Mesenchymal stem cell (in vitro differentiated cells and primary cell): ENCODE measurements around the gene SYT7.

Source experiments
- DNase-seq: peaks from one replicate; pipeline ENCODE4 v3.0.0-alpha.2; 2013
- H2AFZ ChIP-seq: one replicate; pipeline ENCODE4 v1.6.1; 2013; ENCODE audit warnings: low read depth, mild to moderate bottlenecking, control low read depth, inconsistent platforms, low read length, moderate library complexity
- H2AK5ac ChIP-seq: 2 replicates; pipeline ENCODE4 v1.6.1; 2013; ENCODE audit warnings: low read length, moderate library complexity, mild to moderate bottlenecking, inconsistent platforms; ENCODE audit not compliant: severe bottlenecking
- H2BK120ac ChIP-seq: one replicate; pipeline ENCODE4 v1.6.1; 2013; ENCODE audit warnings: low read depth, mild to moderate bottlenecking, inconsistent platforms, low read length, moderate library complexity
- H2BK12ac ChIP-seq, 2 experiments: one replicate each; pipeline ENCODE4 v1.6.1; 2013; ENCODE audit warnings: inconsistent platforms in 2 of 2, low read length in 2 of 2, mild to moderate bottlenecking in 2 of 2, moderate library complexity in 2 of 2, control low read depth in 1 of 2
- H2BK15ac ChIP-seq: one replicate; pipeline ENCODE4 v1.6.1; 2013; ENCODE audit warnings: mild to moderate bottlenecking, low read depth, inconsistent platforms; ENCODE audit not compliant: poor library complexity, severe bottlenecking
- H2BK5ac ChIP-seq: 2 replicates; pipeline ENCODE4 v1.6.1; 2013; ENCODE audit warnings: low read depth, mild to moderate bottlenecking, low read length, control low read depth, inconsistent platforms; ENCODE audit not compliant: poor library complexity, severe bottlenecking
- H3K14ac ChIP-seq, 2 experiments: one replicate each; pipeline ENCODE4 v1.6.1; 2013; ENCODE audit warnings: inconsistent platforms in 2 of 2, low read length in 2 of 2, control low read depth in 1 of 2, mild to moderate bottlenecking in 1 of 2, moderate library complexity in 1 of 2
- H3K18ac ChIP-seq, 2 experiments: one replicate each; pipeline ENCODE4 v1.6.1; 2013; ENCODE audit warnings: inconsistent platforms in 2 of 2, low read length in 2 of 2, control low read depth in 1 of 2, low read depth in 1 of 2, mild to moderate bottlenecking in 1 of 2
- H3K23ac ChIP-seq, 2 experiments: one replicate each; pipeline ENCODE4 v1.6.1; 2013; ENCODE audit warnings: inconsistent platforms in 2 of 2, low read length in 2 of 2, mild to moderate bottlenecking in 2 of 2, moderate library complexity in 2 of 2, control low read depth in 1 of 2
- H3K27ac ChIP-seq: 2 replicates; pipeline ENCODE4 v1.5.1; 2013; ENCODE audit warnings: mild to moderate bottlenecking, moderate library complexity, low read length, control low read depth, inconsistent platforms; ENCODE audit not compliant: poor library complexity, severe bottlenecking
- H3K27me3 ChIP-seq, 2 experiments: 2 replicates each; pipeline versions ENCODE4 v1.6.1 to v1.7.0; 2013; ENCODE audit warnings: low read length in 2 of 2, mild to moderate bottlenecking in 2 of 2, moderate library complexity in 2 of 2, control low read depth in 1 of 2, inconsistent platforms in 1 of 2; ENCODE audit not compliant: control insufficient read depth in 1 of 2, insufficient read depth in 1 of 2
- H3K36me3 ChIP-seq, 2 experiments: 2 replicates each; pipeline versions ENCODE4 v1.6.1 to v1.7.0; 2013; ENCODE audit warnings: low read length in 2 of 2, control low read depth in 1 of 2, inconsistent platforms in 1 of 2, low read depth in 1 of 2, mild to moderate bottlenecking in 1 of 2; ENCODE audit not compliant: insufficient read depth in 2 of 2, control insufficient read depth in 1 of 2
- H3K4ac ChIP-seq, 2 experiments: one replicate each; pipeline ENCODE4 v1.6.1; 2013; ENCODE audit warnings: inconsistent platforms in 2 of 2, low read length in 2 of 2, mild to moderate bottlenecking in 2 of 2, moderate library complexity in 2 of 2, control low read depth in 1 of 2, low read depth in 1 of 2
- H3K4me1 ChIP-seq: 2 replicates; pipeline ENCODE4 v1.6.1; 2013; ENCODE audit warnings: low read depth, low read length, control low read depth; ENCODE audit not compliant: control insufficient read depth, insufficient read depth
- H3K4me2 ChIP-seq: 2 replicates; pipeline ENCODE4 v1.6.1; 2013; ENCODE audit warnings: low read length, mild to moderate bottlenecking, inconsistent platforms; ENCODE audit not compliant: poor library complexity, severe bottlenecking
- H3K4me3 ChIP-seq, 2 experiments: 2 replicates each; pipeline versions ENCODE4 v1.5.1 to v1.7.0; 2013; ENCODE audit warnings: low read length in 2 of 2, mild to moderate bottlenecking in 2 of 2, control low read depth in 1 of 2, low read depth in 1 of 2; ENCODE audit not compliant: insufficient read depth in 1 of 2
- H3K79me1 ChIP-seq: replicated peaks from 2 replicates; pipeline ENCODE4 v1.6.1; 2013; ENCODE audit warnings: mild to moderate bottlenecking, control low read depth, low read length, inconsistent platforms; ENCODE audit not compliant: poor library complexity, severe bottlenecking
- H3K9ac ChIP-seq: 2 replicates; pipeline ENCODE4 v1.7.0; 2013; ENCODE audit warnings: mild to moderate bottlenecking, low read length, moderate library complexity
- H3K9me3 ChIP-seq: 2 replicates; pipeline ENCODE4 v1.7.0; 2013; ENCODE audit warnings: mild to moderate bottlenecking, low read length; ENCODE audit not compliant: control insufficient read depth
- H4K8ac ChIP-seq: one replicate; pipeline ENCODE4 v1.6.1; 2013; ENCODE audit warnings: inconsistent platforms, mild to moderate bottlenecking, low read length, moderate library complexity
- H4K91ac ChIP-seq: one replicate; pipeline ENCODE4 v1.6.1; 2013; ENCODE audit warnings: mild to moderate bottlenecking, low read length, inconsistent platforms
- WGBS: methylation state at CpG from one replicate; pipeline ENCODE4 v1.1.7; 2013; ENCODE audit warnings: mixed read lengths; 5-methylcytosine and 5-hydroxymethylcytosine counted together

SYT7 gene

DNA sequence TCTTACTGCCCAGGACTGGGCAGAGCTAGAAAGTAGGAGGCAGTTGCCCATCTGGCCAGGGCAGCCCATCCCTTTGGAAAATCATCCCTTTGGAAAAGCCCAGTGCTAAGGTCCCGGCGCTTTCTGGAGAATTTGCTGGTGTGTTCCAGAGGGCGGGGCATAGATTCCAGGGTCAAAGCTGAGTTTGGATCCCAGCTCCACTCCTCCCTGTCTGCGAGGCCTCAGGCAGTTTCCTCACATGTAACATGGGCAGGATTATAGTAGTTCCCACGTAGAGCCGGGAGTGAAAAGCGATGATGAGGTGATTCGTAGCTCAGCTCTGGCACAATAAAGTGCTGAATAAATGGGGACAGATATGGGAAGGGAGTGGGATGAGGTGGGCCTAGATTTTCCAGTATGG, 103.8 kb downstream of the SYT7 start:
- Histone ChIP-seq H3K4me2 (no peak overlapping the region), H3K9ac (peak overlapping the region; percentile 63), H3K79me1 (no peaks in the 10 kb centered on the region), H4K91ac (no peak overlapping the region), H3K18ac (no peak overlapping the region), H3K36me3 (peaks cover 0 to 3% of the 10 kb centered on the region in 2 experiments), H3K27ac (no peak overlapping the region), H2BK120ac (no peak overlapping the region), H2BK5ac (no peak overlapping the region), H3K4ac (no peak overlapping the region), H2AFZ (no peak overlapping the region), H3K14ac (no peak overlapping the region), H2AK5ac (no peak overlapping the region), H3K4me3 (no peak overlapping the region), H3K27me3 (peaks cover 31 to 36% of the 10 kb centered on the region in 2 experiments), H3K4me1 (peaks cover 2% of the 10 kb centered on the region), H2BK15ac (no peak overlapping the region), H2BK12ac (no peak overlapping the region), H3K9me3 (no peaks in the 10 kb centered on the region), H4K8ac (no peak overlapping the region), H3K23ac (no peak overlapping the region)
- no peak for DNase-seq
- WGBS: 83% methylated on average over 8 of the region's 8 CpGs

DNA sequence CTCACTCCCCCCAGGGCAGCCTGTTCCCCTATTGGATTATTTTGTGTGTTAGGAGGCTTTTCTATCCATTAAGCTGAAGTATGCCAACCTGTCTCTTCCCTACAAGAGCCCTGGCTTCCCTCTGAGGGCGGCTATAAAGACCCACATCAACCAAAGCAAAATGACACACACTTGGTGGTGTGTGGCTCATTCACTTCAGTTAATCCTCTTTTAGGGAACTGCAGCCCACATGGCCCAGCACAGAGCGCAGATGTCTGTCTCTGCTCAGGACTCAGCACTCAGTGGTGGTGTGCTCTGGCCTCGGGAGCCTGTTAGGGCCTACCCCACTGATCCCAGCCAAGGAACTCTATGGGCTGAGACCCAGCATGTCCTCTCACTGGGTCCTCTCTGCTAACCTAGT, 104.5 kb downstream of the SYT7 start:
- no peak overlapping the region for H3K9ac ChIP-seq

DNA sequence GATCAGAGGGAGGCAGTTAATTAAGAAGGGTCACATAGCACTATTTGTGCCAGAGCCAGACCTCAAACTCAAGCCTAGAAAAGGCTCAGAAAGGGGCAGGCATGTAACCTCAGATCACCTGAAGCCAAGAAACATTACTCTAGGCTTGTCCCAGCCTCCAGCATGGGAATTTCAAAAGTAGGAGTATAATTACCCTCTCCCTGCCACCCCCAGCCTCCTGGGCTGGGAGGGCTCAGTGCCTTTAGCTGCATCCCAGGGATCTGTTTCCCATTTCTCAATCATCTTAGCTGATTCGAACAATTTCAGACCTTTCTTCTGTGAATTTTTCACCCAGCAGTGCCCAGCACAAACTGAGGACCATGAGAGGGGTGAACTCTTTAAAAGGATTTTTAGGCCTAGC, 105.4 kb downstream of the SYT7 start:
- Histone ChIP-seq H3K27ac (no peak overlapping the region), H3K4me2 (no peak overlapping the region), H3K9me3 (no peaks in the 10 kb centered on the region), H3K36me3 (peaks cover 4 to 11% of the 10 kb centered on the region in 2 experiments), H3K4me1 (no peaks in the 10 kb centered on the region), H3K27me3 (peaks cover 19 to 22% of the 10 kb centered on the region in 2 experiments), H3K14ac (no peak overlapping the region), H4K91ac (no peak overlapping the region), H2BK15ac (no peak overlapping the region), H3K23ac (no peak overlapping the region), H2BK12ac (no peak overlapping the region), H2AFZ (no peak overlapping the region), H3K4me3 (no peak overlapping the region), H3K9ac (peak overlapping the region; percentile 30), H2BK5ac (no peak overlapping the region), H2AK5ac (no peak overlapping the region), H3K18ac (no peak overlapping the region), H2BK120ac (no peak overlapping the region), H3K4ac (no peak overlapping the region), H3K79me1 (no peaks in the 10 kb centered on the region), H4K8ac (no peak overlapping the region)
- no CpG with 5 or more reads among the region's 1 CpG for WGBS
- no peak for DNase-seq

More for the DNA sequence above, 104.5 kb downstream of the SYT7 start:
- no peak overlapping the region for H2BK120ac ChIP-seq
- DNase-seq: no peak
- no peak overlapping the region for H2BK12ac ChIP-seq
- H3K14ac ChIP-seq: no peak overlapping the region
- H3K4me1 ChIP-seq: peaks cover 2% of the 10 kb centered on the region
- no peaks in the 10 kb centered on the region for H3K79me1 ChIP-seq
- H2AFZ ChIP-seq: no peak overlapping the region
- no peak overlapping the region for H3K4me2 ChIP-seq
- no peak overlapping the region for H4K91ac ChIP-seq
- no peak overlapping the region for H4K8ac ChIP-seq
- H3K9me3 ChIP-seq: no peaks in the 10 kb centered on the region
- no peak overlapping the region for H3K4ac ChIP-seq
- H2BK5ac ChIP-seq: no peak overlapping the region
- H3K18ac ChIP-seq: no peak overlapping the region
- peaks cover 25 to 29% of the 10 kb centered on the region in 2 experiments for H3K27me3 ChIP-seq
- no peak overlapping the region for H3K4me3 ChIP-seq
- H3K36me3 ChIP-seq: peaks cover 0 to 4% of the 10 kb centered on the region in 2 experiments
- no peak overlapping the region for H3K23ac ChIP-seq
- WGBS: 91% methylated on average over 3 of the region's 3 CpGs
- no peak overlapping the region for H2AK5ac ChIP-seq
- no peak overlapping the region for H2BK15ac ChIP-seq
- no peak overlapping the region for H3K27ac ChIP-seq

- Histone ChIP-seq H2AK5ac (no peak overlapping the region), H3K23ac (no peak overlapping the region), H4K8ac (no peak overlapping the region), H2BK5ac (no peak overlapping the region), H3K79me1 (no peaks in the 10 kb centered on the region), H2AFZ (no peak overlapping the region), H2BK12ac (no peak overlapping the region), H2BK120ac (no peak overlapping the region), H3K27ac (no peak overlapping the region), H3K4me1 (no peaks in the 10 kb centered on the region), H3K4ac (no peak overlapping the region), H3K9me3 (no peaks in the 10 kb centered on the region), H3K36me3 (peaks cover 4 to 11% of the 10 kb centered on the region in 2 experiments), H3K27me3 (peaks cover 12 to 13% of the 10 kb centered on the region in 2 experiments), H3K4me3 (peak overlapping the region in 1 of 2 experiments; percentile 5), H3K14ac (no peak overlapping the region), H3K9ac (peak overlapping the region; percentile 89), H2BK15ac (no peak overlapping the region), H3K18ac (no peak overlapping the region), H3K4me2 (no peak overlapping the region), H4K91ac (no peak overlapping the region)
- DNase-seq: no peak
- 94% methylated on average over 6 of the region's 6 CpGs for WGBS
These were observed 106.7 kb downstream of the SYT7 start for GRCh38 chr11:61474013-61474643.
